GM23248 (cell line): ENCODE data around the gene DNAJC8. TPM values are rescaled to one million over a fixed set of nuclear protein-coding genes. Genes with fewer than 3 reads are reported as not detected.

Experiments used
- DNase-seq: peaks from one replicate; pipeline ENCODE4 v3.0.0-alpha.2; 2015
- H2AFZ ChIP-seq: fragments of 200-600 bp; sonication (generic); 2 replicates; pipeline ENCODE4 v1.6.1; 2016; ENCODE audit warnings: antibody characterized with exemption
- H3F3A ChIP-seq: fragments of 200-600 bp; sonication (generic); 2 replicates; pipeline ENCODE4 v1.6.1; 2016; ENCODE audit warnings: mild to moderate bottlenecking, antibody characterized with exemption, mixed run types; ENCODE audit not compliant: insufficient read depth
- H3K27ac ChIP-seq: fragments of 200-600 bp; sonication (generic); 2 replicates; pipeline ENCODE4 v1.5.1; 2016; ENCODE audit warnings: mild to moderate bottlenecking
- H3K27me3 ChIP-seq: fragments of 200-600 bp; sonication (generic); replicated peaks from 2 replicates; pipeline ENCODE4 v1.6.1; 2016; ENCODE audit warnings: mild to moderate bottlenecking; ENCODE audit not compliant: insufficient read depth
- H3K36me3 ChIP-seq: fragments of 200-600 bp; sonication (generic); 2 replicates; pipeline ENCODE4 v1.6.1; 2016; ENCODE audit warnings: low read depth, mild to moderate bottlenecking
- H3K4me1 ChIP-seq: fragments of 200-600 bp; sonication (generic); 2 replicates; pipeline ENCODE4 v1.6.1; 2016; ENCODE audit warnings: mild to moderate bottlenecking; ENCODE audit not compliant: insufficient read depth
- H3K4me2 ChIP-seq: fragments of 200-600 bp; sonication (generic); one replicate; pipeline ENCODE4 v1.6.1; 2016; ENCODE audit warnings: mild to moderate bottlenecking; ENCODE audit not compliant: unreplicated experiment
- H3K4me3 ChIP-seq: fragments of 200-600 bp; sonication (generic); 2 replicates; pipeline ENCODE4 v1.5.1; 2016; ENCODE audit warnings: mild to moderate bottlenecking
- H3K79me2 ChIP-seq: fragments of 200-600 bp; sonication (generic); 2 replicates; pipeline ENCODE4 v1.6.1; 2016; ENCODE audit warnings: mild to moderate bottlenecking; ENCODE audit not compliant: insufficient read depth
- H3K9ac ChIP-seq: fragments of 200-600 bp; sonication (generic); 2 replicates; pipeline ENCODE4 v1.6.1; 2016; ENCODE audit warnings: mild to moderate bottlenecking
- H3K9me2 ChIP-seq: fragments of 200-600 bp; sonication (generic); 2 replicates; pipeline ENCODE4 v1.6.1; 2016; ENCODE audit warnings: mixed run types, mild to moderate bottlenecking, moderate library complexity; ENCODE audit not compliant: insufficient read depth
- H3K9me3 ChIP-seq: fragments of 200-600 bp; sonication (generic); one replicate; pipeline ENCODE4 v1.6.1; 2017; ENCODE audit warnings: low read depth
- H4K20me1 ChIP-seq: fragments of 200-600 bp; sonication (generic); 2 replicates; pipeline ENCODE4 v1.6.0; 2016; ENCODE audit not compliant: insufficient read depth
- EZH2 ChIP-seq: fragments of 200-600 bp; sonication (generic); IDR thresholded peaks from 2 replicates; pipeline ENCODE4 v1.6.1; 2018; ENCODE audit warnings: antibody characterized with exemption, mild to moderate bottlenecking; ENCODE audit not compliant: insufficient read depth, poor library complexity, severe bottlenecking
- EZH2phosphoT487 ChIP-seq: fragments of 200-600 bp; sonication (generic); IDR thresholded peaks from 2 replicates; pipeline ENCODE4 v1.6.1; 2018; ENCODE audit warnings: antibody characterized with exemption, moderate library complexity, mild to moderate bottlenecking, low read depth; ENCODE audit not compliant: insufficient read depth
- WGBS, 2 experiments: methylation state at CpG; one replicate each; pipeline ENCODE4 v1.1.6; 2015 to 2017; ENCODE audit warnings: low lambda C conversion rate in 2 of 2, low coverage in 1 of 2; ENCODE audit errors: missing lambda C conversion rate in 2 of 2; 5-methylcytosine and 5-hydroxymethylcytosine counted together
- in situ Hi-C: fragments of 300-500 bp; cut with MboI; formaldehyde crosslinking; loops from 2 replicates; pipeline ENCODE4 v1.15.0; 2020
- polyA plus RNA-seq: library from polyadenylated mRNA; unstranded; fragments of >200 nt; fragmentation: Nextera tagmentation; extraction: Ambion mirVana; gene quantifications from 2 replicates; pipeline ENCODE4 v1.2.1, GENCODE V29; 2016
- total RNA-seq: library from RNA; depleted of rRNA; stranded (reverse); fragments of >200 nt; shearing (Covaris generic); gene quantifications from 2 replicates; pipeline ENCODE4 v1.2.3, GENCODE V29; 2014

DNAJC8 gene
- total and polyA plus RNA-seq, 2 experiments from 2014 or later = 53.0 to 98.6 TPM

DNA sequence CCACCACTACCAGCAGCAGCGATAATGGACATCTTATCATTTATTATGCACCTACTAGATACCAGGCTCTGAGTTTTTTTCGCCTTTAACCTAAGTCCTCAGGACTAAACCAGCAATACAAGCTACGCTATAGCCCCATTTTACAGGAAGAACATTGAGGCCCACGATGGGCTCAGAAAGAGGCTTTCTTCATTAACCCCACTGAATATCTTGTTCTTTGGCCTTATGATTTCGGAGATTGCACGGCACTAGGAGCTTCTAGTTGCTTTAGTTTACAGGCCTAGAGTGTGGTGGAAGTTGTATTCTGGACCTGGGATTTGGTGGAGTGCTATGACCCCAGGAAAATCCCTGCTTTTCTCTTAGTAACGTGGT, 28.0 kb upstream of the DNAJC8 start:
- peaks cover 38% of the 10 kb centered on the region for H3K4me1 ChIP-seq
- H3K27me3 ChIP-seq = no peaks in the 10 kb centered on the region
- peak overlapping the region; percentile 92 for H3K4me3 ChIP-seq
- peaks cover 23% of the 10 kb centered on the region for H3F3A ChIP-seq
- peak overlapping the region; percentile 79 for H3K4me2 ChIP-seq
- WGBS, 2 experiments = 34 to 37% methylated on average over 7 of the region's 7 CpGs
- peaks cover 64% of the 10 kb centered on the region for H3K79me2 ChIP-seq
- no peaks in the 10 kb centered on the region for H3K9me3 ChIP-seq
- in situ Hi-C loops = no loop called here
- peak overlapping the region; percentile 95 for H3K9ac ChIP-seq
- no peak for TF ChIP-seq EZH2phosphoT487
- DNase-seq = no peak
- H3K36me3 ChIP-seq = no peaks in the 10 kb centered on the region
- H2AFZ ChIP-seq = no peak overlapping the region
- no peaks in the 10 kb centered on the region for H3K9me2 ChIP-seq
- peaks cover 48% of the 10 kb centered on the region for H4K20me1 ChIP-seq
- H3K27ac ChIP-seq = peak overlapping the region; percentile 87

DNA sequence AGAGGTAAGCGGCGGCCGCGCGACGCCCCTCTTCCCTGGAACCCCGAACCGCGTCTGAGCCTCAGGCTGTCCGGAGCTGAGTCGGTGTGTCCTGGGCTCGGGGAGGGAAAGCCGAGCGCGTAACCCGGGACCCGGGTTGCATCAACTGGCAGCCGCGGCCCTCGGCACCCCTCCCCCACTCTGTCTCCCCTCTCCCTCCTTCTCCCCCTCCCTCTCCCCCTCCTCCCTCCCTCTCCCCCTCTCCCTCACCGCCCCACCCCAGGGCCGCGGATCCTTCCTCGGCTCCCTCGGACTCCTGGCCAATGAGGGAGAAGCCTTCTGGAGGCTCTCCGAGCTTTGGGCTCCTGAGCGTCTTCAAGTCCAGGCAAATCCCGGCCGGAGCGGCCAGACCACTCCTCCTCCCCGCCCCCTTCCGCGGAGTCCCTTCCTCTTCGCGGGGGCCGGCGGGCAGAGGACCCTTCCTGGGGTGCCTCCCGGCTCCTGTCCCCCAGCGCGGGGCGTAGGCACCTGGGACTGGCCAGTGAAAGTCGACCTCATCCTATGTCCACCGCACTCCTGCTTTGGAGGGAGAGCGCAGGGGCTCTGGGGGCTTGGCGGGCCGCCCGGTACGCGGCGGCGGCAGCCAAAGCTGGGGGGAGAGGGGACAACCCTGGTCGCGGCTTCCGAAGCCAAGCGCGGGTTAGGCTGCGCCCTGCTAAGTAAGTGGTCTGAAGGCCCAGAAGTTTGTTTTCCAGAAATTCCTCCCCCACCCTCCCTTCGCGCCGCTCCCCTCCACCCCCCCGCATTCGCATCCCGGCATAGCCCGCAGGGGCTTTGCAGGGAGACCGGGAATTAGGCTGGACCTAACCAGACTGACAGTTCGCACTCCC, 27.3 kb upstream of the DNAJC8 start:
- Histone ChIP-seq H3K79me2 (peaks cover 58% of the 10 kb centered on the region), H3K27ac (peak overlapping the region; percentile 87), H3K4me3 (peak overlapping the region; percentile 92), H2AFZ (peak overlapping the region; percentile 20; the same call in 1 of the 2 replicates), H3K9me2 (no peaks in the 10 kb centered on the region), H3K36me3 (no peaks in the 10 kb centered on the region), H3K9ac (peak overlapping the region; percentile 95), H3K4me2 (peak overlapping the region; percentile 79), H4K20me1 (peaks cover 42% of the 10 kb centered on the region), H3K9me3 (no peaks in the 10 kb centered on the region), H3K4me1 (peaks cover 33% of the 10 kb centered on the region), H3K27me3 (no peaks in the 10 kb centered on the region), H3F3A (peaks cover 20% of the 10 kb centered on the region)
- DNase-seq = peak; percentile 87
- in situ Hi-C loops = no loop called here
- TF ChIP-seq EZH2phosphoT487 (no peak), EZH2 (no peak)
- 2 to 3% methylated on average over 40 to 58 of the region's 66 CpGs for WGBS, 2 experiments

DNA sequence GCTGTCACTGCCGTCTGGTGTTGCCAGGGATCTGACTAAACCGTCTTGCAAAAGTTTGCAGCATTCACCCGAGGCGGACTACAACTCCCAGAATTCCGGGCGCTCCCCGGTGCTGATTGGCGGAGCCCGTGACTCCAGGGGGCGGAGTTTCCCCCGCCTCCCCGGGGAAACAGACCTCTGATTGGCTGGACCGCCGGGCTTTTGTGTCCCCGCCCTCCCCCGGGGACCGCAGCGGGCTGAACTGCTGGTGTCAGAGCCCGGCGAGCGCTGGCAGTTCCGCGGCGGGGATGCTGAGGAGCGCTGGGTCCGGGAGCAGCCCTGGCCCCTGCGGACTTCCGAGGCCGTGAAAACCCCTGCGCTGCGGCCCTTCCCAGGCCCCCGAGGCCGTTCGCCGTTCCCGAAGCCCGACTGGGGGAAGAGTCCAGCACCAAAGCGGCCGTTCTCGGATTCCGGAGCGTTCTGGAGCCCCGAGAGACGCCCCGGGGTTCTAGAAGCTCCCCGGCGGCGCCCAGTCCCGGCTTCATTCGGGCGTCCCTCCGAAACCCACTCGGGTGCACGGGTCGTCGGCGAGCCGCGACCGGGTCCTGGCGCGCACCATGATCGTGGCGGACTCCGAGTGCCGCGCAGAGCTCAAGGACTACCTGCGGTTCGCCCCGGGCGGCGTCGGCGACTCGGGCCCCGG, 26.6 kb upstream of the DNAJC8 start, which contains the start of gene SESN2:
Gene SESN2, plus strand, starts transcription at position 267 of the 682 bp plus-strand sequence. Its CDS starts 330 bp downstream, at position 597.
- Histone ChIP-seq H3K4me2 (peak within 1 kb of the TSS; percentile 80), H3K9ac (peak within 1 kb of the TSS; percentile 95), H3K79me2 (peaks cover 50% of the 10 kb centered on the region), H3K36me3 (no peaks in the 10 kb centered on the region), H3K27ac (peak within 1 kb of the TSS; percentile 99), H3K27me3 (no peaks in the 10 kb centered on the region), H3K9me2 (no peaks in the 10 kb centered on the region), H3K4me1 (peaks cover 27% of the 10 kb centered on the region), H3K9me3 (no peaks in the 10 kb centered on the region), H4K20me1 (peaks cover 36% of the 10 kb centered on the region), H2AFZ (peak within 1 kb of the TSS; percentile 57), H3F3A (peaks cover 20% of the 10 kb centered on the region), H3K4me3 (peak within 1 kb of the TSS; percentile 92)
- in situ Hi-C loops = no loop called here
- TF ChIP-seq EZH2phosphoT487 = no peak
- TF ChIP-seq EZH2 = no peak
- DNase-seq = peak; percentile 100
- 1% methylated on average over 60 to 65 of the region's 76 CpGs for WGBS, 2 experiments

DNA sequence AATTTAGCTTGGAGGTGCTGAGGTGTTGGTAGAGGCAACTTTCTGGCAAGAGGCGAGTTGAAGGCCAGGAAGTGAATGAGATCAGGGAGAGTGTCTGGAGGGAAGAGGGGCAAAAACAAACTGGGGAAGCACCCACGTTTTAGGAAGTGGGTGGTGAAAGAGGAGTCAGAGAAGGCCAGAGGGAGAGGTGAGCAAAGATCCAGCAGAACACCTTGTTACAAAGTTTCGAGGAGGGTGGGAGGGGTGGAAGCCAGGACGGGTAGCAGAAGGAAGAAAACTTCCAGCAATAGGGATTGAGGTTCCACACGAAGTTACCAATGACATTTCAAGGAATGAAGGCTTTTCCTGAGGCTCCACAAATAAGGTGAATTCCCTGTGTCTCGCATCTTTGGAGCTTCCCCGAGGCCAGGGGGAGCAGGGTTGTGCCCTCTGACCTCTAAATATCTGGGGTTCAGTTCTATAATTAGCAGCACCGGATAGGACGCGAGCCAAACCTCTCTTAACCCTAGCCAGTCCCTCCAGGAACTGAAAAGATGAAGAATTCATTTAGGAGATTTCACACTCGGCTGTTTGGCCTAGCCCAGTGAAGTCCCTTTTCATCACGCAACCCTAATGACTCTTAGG, 25.9 kb upstream of the DNAJC8 start:
- H3K36me3 ChIP-seq = no peaks in the 10 kb centered on the region
- H3K9ac ChIP-seq = peak overlapping the region; percentile 87
- H2AFZ ChIP-seq = peak overlapping the region; percentile 57
- in situ Hi-C loops = no loop called here
- peak overlapping the region; percentile 80 for H3K4me2 ChIP-seq
- peaks cover 29% of the 10 kb centered on the region for H4K20me1 ChIP-seq
- peaks cover 20% of the 10 kb centered on the region for H3K4me1 ChIP-seq
- H3K27ac ChIP-seq = peak overlapping the region; percentile 99
- no peaks in the 10 kb centered on the region for H3K9me2 ChIP-seq
- H3K27me3 ChIP-seq = no peaks in the 10 kb centered on the region
- WGBS, 2 experiments = 10 to 13% methylated on average over 12 of the region's 12 CpGs
- no peaks in the 10 kb centered on the region for H3K9me3 ChIP-seq
- H3K4me3 ChIP-seq = peak overlapping the region; percentile 55
- DNase-seq = peak; percentile 70
- H3K79me2 ChIP-seq = peaks cover 44% of the 10 kb centered on the region
- TF ChIP-seq EZH2 (no peak), EZH2phosphoT487 (no peak)
- peaks cover 20% of the 10 kb centered on the region for H3F3A ChIP-seq
